K562 (cell line): ENCODE measurements around the gene DNAH1. TPM values are rescaled to one million over a fixed set of nuclear protein-coding genes. Genes with fewer than 3 reads are reported as not detected.

ENCODE experiments used
- CHCHD3 ChIP-seq: fragments of 250-450 bp; sonication (Bioruptor Pico); IDR thresholded peaks from 2 replicates; pipeline ENCODE4 v2.1.2; 2022; ENCODE audit warnings: mild to moderate bottlenecking
- CREM ChIP-seq: IDR thresholded peaks from 2 replicates; pipeline ENCODE4 v1.6.1; 2014; ENCODE audit warnings: antibody characterized with exemption, low read depth
- EGR1 ChIP-seq: fragments of 450-650 bp; conservative IDR thresholded peaks from 2 replicates; pipeline ENCODE4 v1.6.1; 2017; ENCODE audit warnings: mild to moderate bottlenecking
- JUND ChIP-seq, 2 experiments: IDR thresholded peaks; 2 replicates in 1 of 2; 3 replicates in 1 of 2; pipeline ENCODE4 v1.6.1; 2011; ENCODE audit warnings: borderline replicate concordance in 2 of 2, low read depth in 2 of 2, low read length in 2 of 2, improper control_type of control experiment in 1 of 2, missing biosample characterization in 1 of 2, missing genetic modification characterization in 1 of 2, missing genetic modification reagents in 1 of 2
- PHTF2 ChIP-seq: fragments of 250-450 bp; sonication (Bioruptor Pico); IDR thresholded peaks from 2 replicates; pipeline ENCODE4 v1.5.0; 2021; ENCODE audit warnings: mild to moderate bottlenecking
- POLR2G ChIP-seq: fragments of 200-400 bp; formaldehyde crosslinking; IDR thresholded peaks from 2 replicates; pipeline ENCODE4 v1.6.1; 2017; ENCODE audit warnings: low read depth, mild to moderate bottlenecking, antibody characterized with exemption, low read length, moderate library complexity
- SMARCA5 ChIP-seq: fragments of 450-650 bp; IDR thresholded peaks from 2 replicates; pipeline ENCODE4 v1.6.1; 2016
- SPI1 ChIP-seq: IDR thresholded peaks from 2 replicates; pipeline ENCODE4 v1.6.1; 2011; ENCODE audit warnings: low read depth, low read length, control low read depth, borderline replicate concordance
- TEAD4 ChIP-seq, 2 experiments: sonication (generic) in 1 of 2; formaldehyde crosslinking in 1 of 2; IDR thresholded peaks; 2 replicates each; pipeline versions ENCODE4 v1.6.1 to v1.8.0; 2012 to 2022; ENCODE audit warnings: borderline replicate concordance in 1 of 2, inconsistent platforms in 1 of 2, low read length in 1 of 2, mild to moderate bottlenecking in 1 of 2, missing genetic modification reagents in 1 of 2
- ZNF282 ChIP-seq: sonication (generic); formaldehyde crosslinking; IDR thresholded peaks from 2 replicates; pipeline ENCODE4 v1.8.1; 2023; ENCODE audit warnings: missing genetic modification reagents
- polyA plus RNA-seq, 8 experiments: library from polyadenylated mRNA; depleted of rRNA in 4 of 8; stranded (reverse) in 5 of 8; unstranded in 3 of 8; fragments of >200 nt; fragmentation: Nextera tagmentation in 2 of 8; fragmentation: Illumina TruSeq in 1 of 8; extraction: Ambion mirVana in 2 of 8; extraction: Trizol in 1 of 8; gene quantifications; 2 replicates each; pipeline versions ENCODE4 v1.2.1 to v1.2.3, GENCODE V29; 2011 to 2014; ENCODE audit warnings: inconsistent platforms in 1 of 8, missing spikeins in 1 of 8
- total RNA-seq, 7 experiments: library from RNA; depleted of rRNA in 6 of 7; stranded (reverse); fragments of >200 nt in 6 of 7; fragmentation: Illumina TruSeq in 2 of 7; extraction: Trizol in 2 of 7; gene quantifications; 2 replicates each; pipeline versions ENCODE4 v1.2.1 to v1.2.3, GENCODE V29; 2011 to 2021; ENCODE audit warnings: low replicate concordance in 1 of 7
- TF ChIP-seq, protein P1 (sequence below), 2 experiments: fragments of 450-650 bp; conservative IDR thresholded peaks; 2 replicates each; pipeline ENCODE4 v1.6.1; 2017; ENCODE audit warnings: mild to moderate bottlenecking in 2 of 2, moderate library complexity in 2 of 2
- TF ChIP-seq, protein P2 (sequence below): sonication (generic); formaldehyde crosslinking; IDR thresholded peaks from 2 replicates; pipeline ENCODE4 v1.8.1; 2022; ENCODE audit warnings: missing genetic modification reagents
- TF ChIP-seq, protein P3 (sequence below): sonication (generic); formaldehyde crosslinking; IDR thresholded peaks from 2 replicates; pipeline ENCODE4 v1.8.1; 2023; ENCODE audit warnings: mild to moderate bottlenecking, missing genetic modification reagents
- TF ChIP-seq, protein P4 (sequence below): fragments of 150-350 bp; conservative IDR thresholded peaks from 2 replicates; pipeline ENCODE4 v1.6.1; 2014; ENCODE audit warnings: low read length
- TF ChIP-seq, protein P5 (sequence below), 2 experiments: fragments of 250-450 bp in 1 of 2; fragments of 450-650 bp in 1 of 2; sonication (Bioruptor Pico) in 1 of 2; IDR thresholded peaks; 2 replicates each; pipeline versions ENCODE4 v1.6.1 to v1.8.0; 2016 to 2021; ENCODE audit warnings: mild to moderate bottlenecking in 2 of 2, moderate library complexity in 2 of 2, missing compliant biosample characterization in 1 of 2, missing genetic modification characterization in 1 of 2

The DNAH1 gene
- total and polyA plus RNA-seq, 9 of the 15 experiments (the other 6 are each of a cell fraction or from before 2014, with no cell fraction given) = 0.04 to 0.84 (median 0.50) TPM

DNA sequence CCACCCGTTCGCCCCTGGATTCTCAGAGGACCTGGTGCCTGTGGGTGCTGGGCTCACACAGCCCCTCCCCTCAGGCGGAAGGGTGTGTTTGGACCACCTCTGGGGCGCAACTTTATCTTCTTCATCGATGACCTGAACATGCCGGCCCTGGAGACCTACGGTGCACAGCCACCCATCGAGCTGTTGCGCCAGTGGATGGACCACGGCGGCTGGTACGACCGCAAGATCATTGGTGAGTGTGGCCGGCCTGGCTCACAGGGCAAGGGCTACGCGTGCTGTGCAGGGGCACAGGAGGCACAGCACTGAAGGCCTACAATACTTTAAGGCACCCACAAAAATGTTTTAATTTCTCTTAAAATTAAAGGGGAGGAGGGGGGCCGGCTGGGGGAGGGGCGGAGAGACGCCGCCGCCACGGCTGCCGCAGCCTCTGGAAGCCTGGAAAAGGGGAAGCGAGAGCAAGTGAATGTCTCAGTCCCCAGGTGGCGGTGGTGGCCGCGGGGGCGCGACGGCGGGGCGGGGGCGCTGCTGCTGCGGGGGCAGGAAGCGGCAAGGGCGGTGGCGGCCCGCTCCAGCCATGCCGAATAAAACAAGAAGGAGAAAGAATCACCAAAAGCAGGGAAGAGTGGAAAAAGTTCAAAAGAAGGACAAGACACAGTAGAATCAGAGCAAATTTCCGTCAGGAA lies 56.8 kb downstream of the DNAH1 start (continued):
- TF ChIP-seq, protein P1, sequence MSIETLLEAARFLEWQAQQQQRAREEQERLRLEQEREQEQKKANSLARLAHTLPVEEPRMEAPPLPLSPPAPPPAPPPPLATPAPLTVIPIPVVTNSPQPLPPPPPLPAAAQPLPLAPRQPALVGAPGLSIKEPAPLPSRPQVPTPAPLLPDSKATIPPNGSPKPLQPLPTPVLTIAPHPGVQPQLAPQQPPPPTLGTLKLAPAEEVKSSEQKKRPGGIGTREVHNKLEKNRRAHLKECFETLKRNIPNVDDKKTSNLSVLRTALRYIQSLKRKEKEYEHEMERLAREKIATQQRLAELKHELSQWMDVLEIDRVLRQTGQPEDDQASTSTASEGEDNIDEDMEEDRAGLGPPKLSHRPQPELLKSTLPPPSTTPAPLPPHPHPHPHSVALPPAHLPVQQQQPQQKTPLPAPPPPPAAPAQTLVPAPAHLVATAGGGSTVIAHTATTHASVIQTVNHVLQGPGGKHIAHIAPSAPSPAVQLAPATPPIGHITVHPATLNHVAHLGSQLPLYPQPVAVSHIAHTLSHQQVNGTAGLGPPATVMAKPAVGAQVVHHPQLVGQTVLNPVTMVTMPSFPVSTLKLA (conservative IDR thresholded peaks at IDR 0.05) = 0 out of 4 replicates have a peak, but pooled peaks of 1 of the 2 experiments have one; percentile 14
- TF ChIP-seq, protein P2, sequence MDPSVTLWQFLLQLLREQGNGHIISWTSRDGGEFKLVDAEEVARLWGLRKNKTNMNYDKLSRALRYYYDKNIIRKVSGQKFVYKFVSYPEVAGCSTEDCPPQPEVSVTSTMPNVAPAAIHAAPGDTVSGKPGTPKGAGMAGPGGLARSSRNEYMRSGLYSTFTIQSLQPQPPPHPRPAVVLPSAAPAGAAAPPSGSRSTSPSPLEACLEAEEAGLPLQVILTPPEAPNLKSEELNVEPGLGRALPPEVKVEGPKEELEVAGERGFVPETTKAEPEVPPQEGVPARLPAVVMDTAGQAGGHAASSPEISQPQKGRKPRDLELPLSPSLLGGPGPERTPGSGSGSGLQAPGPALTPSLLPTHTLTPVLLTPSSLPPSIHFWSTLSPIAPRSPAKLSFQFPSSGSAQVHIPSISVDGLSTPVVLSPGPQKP (CRISPR knock-in tag) = no peak
- TF ChIP-seq ZNF282 (CRISPR knock-in tag) (no peak), TEAD4 (IDR thresholded peaks at IDR 0.05; ENCODE audit: low read length) (peak; percentile 18; the same call in 1 of the 2 replicates), TEAD4 (CRISPR knock-in tag; IDR thresholded peaks at IDR 0.05; ENCODE audit: borderline replicate concordance) (no peak), PHTF2 (no peak), EGR1 (peak; percentile 92), POLR2G (peak; percentile 47; the same call in 1 of the 2 replicates), CREM (0 out of 2 replicates have a peak, but pooled peaks have one; percentile 14), SMARCA5 (no peak), JUND (IDR thresholded peaks at IDR 0.05; ENCODE audit: borderline replicate concordance, low read depth, low read length) (no peak), JUND (tag; IDR thresholded peaks at IDR 0.05; ENCODE audit: borderline replicate concordance, low read depth, low read length) (no peak), CHCHD3 (CRISPR knock-in tag) (no peak), SPI1 (peak; percentile 78)
- TF ChIP-seq, protein P3, sequence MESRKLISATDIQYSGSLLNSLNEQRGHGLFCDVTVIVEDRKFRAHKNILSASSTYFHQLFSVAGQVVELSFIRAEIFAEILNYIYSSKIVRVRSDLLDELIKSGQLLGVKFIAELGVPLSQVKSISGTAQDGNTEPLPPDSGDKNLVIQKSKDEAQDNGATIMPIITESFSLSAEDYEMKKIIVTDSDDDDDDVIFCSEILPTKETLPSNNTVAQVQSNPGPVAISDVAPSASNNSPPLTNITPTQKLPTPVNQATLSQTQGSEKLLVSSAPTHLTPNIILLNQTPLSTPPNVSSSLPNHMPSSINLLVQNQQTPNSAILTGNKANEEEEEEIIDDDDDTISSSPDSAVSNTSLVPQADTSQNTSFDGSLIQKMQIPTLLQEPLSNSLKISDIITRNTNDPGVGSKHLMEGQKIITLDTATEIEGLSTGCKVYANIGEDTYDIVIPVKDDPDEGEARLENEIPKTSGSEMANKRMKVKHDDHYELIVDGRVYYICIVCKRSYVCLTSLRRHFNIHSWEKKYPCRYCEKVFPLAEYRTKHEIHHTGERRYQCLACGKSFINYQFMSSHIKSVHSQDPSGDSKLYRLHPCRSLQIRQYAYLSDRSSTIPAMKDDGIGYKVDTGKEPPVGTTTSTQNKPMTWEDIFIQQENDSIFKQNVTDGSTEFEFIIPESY = peak; percentile 74
- TF ChIP-seq, protein P4, sequence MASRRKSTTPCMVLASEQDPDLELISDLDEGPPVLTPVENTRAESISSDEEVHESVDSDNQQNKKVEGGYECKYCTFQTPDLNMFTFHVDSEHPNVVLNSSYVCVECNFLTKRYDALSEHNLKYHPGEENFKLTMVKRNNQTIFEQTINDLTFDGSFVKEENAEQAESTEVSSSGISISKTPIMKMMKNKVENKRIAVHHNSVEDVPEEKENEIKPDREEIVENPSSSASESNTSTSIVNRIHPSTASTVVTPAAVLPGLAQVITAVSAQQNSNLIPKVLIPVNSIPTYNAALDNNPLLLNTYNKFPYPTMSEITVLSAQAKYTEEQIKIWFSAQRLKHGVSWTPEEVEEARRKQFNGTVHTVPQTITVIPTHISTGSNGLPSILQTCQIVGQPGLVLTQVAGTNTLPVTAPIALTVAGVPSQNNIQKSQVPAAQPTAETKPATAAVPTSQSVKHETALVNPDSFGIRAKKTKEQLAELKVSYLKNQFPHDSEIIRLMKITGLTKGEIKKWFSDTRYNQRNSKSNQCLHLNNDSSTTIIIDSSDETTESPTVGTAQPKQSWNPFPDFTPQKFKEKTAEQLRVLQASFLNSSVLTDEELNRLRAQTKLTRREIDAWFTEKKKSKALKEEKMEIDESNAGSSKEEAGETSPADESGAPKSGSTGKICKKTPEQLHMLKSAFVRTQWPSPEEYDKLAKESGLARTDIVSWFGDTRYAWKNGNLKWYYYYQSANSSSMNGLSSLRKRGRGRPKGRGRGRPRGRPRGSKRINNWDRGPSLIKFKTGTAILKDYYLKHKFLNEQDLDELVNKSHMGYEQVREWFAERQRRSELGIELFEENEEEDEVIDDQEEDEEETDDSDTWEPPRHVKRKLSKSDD = no peak
- TF ChIP-seq, protein P5, sequence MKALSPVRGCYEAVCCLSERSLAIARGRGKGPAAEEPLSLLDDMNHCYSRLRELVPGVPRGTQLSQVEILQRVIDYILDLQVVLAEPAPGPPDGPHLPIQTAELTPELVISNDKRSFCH (CRISPR knock-in tag; IDR thresholded peaks at IDR 0.05) = no peak
- TF ChIP-seq, protein P5 (tag; IDR thresholded peaks at IDR 0.05) = no peak
